Caco-2 (cell line): ENCODE data around the gene EFNA3. TPM values are rescaled to one million over a fixed set of nuclear protein-coding genes. Genes with fewer than 3 reads are reported as not detected.
A peak's percentile ranks its signal among the peaks of the same experiment; 100 is the strongest.

Experiments
- BruUV-seq: library from RNA; stranded (reverse); fragments of 400-500 nt; replicated peaks from 2 replicates; lab custom pipeline; 2021; lab: Mats Ljungman, UMichigan
- CTCF ChIA-PET: fragments of 300-600 bp; sonication (Branson Sonifier 250); formaldehyde crosslinking; loops from one replicate; lab custom pipeline; 2022; ENCODE audit warnings: antibody characterized with exemption; lab: Charles Lee
- POLR2A ChIA-PET: fragments of 300-600 bp; sonication (Branson Sonifier 250); formaldehyde crosslinking; loops from one replicate; lab custom pipeline; 2022; ENCODE audit warnings: antibody characterized with exemption; lab: Charles Lee
- DNase-seq, 2 experiments: peaks; one replicate each; pipeline versions ENCODE4 v3.0.0 to v3.0.0-alpha.2; 2020 to 2022
- H3K27me3 ChIP-seq: replicated peaks from 2 replicates; pipeline ENCODE4 v1.6.0; 2011; ENCODE audit warnings: low read length; ENCODE audit not compliant: control insufficient read depth, insufficient read depth
- H3K36me3 ChIP-seq: 2 replicates; pipeline ENCODE4 v1.5.1; 2011; ENCODE audit warnings: low read length; ENCODE audit not compliant: control insufficient read depth, insufficient read depth
- H3K4me1 ChIP-seq: fragments of 250-450 bp; sonication (Bioruptor Pico); 2 replicates; pipeline ENCODE4 v1.5.1; 2020; ENCODE audit warnings: mild to moderate bottlenecking
- H3K4me3 ChIP-seq: 2 replicates; pipeline ENCODE4 v1.5.1; 2011; ENCODE audit warnings: low read depth, mild to moderate bottlenecking, control low read depth, low read length
- H3K9me3 ChIP-seq: fragments of 250-450 bp; sonication (Bioruptor Pico); 2 replicates; pipeline ENCODE4 v1.5.1; 2020; ENCODE audit warnings: mild to moderate bottlenecking, moderate library complexity
- H3K27ac Mint-ChIP-seq: one replicate; pipeline ENCODE4 v1.8.0; 2022; ENCODE audit warnings: mixed read lengths; ENCODE audit not compliant: unreplicated experiment
- H3K27me3 Mint-ChIP-seq: one replicate; pipeline ENCODE4 v1.8.0; 2022; ENCODE audit warnings: mixed read lengths; ENCODE audit not compliant: insufficient read depth, unreplicated experiment
- H3K36me3 Mint-ChIP-seq: one replicate; pipeline ENCODE4 v1.8.0; 2022; ENCODE audit warnings: mild to moderate bottlenecking, mixed read lengths; ENCODE audit not compliant: insufficient read depth, unreplicated experiment
- H3K4me1 Mint-ChIP-seq: one replicate; pipeline ENCODE4 v1.8.0; 2022; ENCODE audit warnings: low read depth, mixed read lengths; ENCODE audit not compliant: unreplicated experiment
- H3K4me3 Mint-ChIP-seq: one replicate; pipeline ENCODE4 v1.8.0; 2022; ENCODE audit warnings: mild to moderate bottlenecking, moderate library complexity, mixed read lengths; ENCODE audit not compliant: unreplicated experiment
- H3K9me3 Mint-ChIP-seq: one replicate; pipeline ENCODE4 v1.8.0; 2022; ENCODE audit warnings: mixed read lengths; ENCODE audit not compliant: unreplicated experiment
- intact Hi-C: fragments of 100-400 bp; cut with micrococcal nuclease; formaldehyde crosslinking; loops from one replicate; pipeline ENCODE4 v1.10.0; 2022; ENCODE audit not compliant: unreplicated experiment
- total RNA-seq: library from RNA; stranded (reverse); gene quantifications from 2 replicates; pipeline ENCODE4 v1.2.3, GENCODE V29; 2022
- TF ChIP-seq, protein P1 (sequence below), 2 experiments: fragments of 200-600 bp in 1 of 2; IDR thresholded peaks; 1 replicate in 1 of 2; 2 replicates in 1 of 2; pipeline versions ENCODE4 v1.5.1 to v1.8.0; 2011 to 2022; ENCODE audit warnings: antibody characterized with exemption in 1 of 2, control low read depth in 1 of 2, inconsistent platforms in 1 of 2, low read depth in 1 of 2, low read length in 1 of 2, mild to moderate bottlenecking in 1 of 2, moderate library complexity in 1 of 2; ENCODE audit not compliant: insufficient read depth in 1 of 2, severe bottlenecking in 1 of 2, unreplicated experiment in 1 of 2

The EFNA3 gene
- total RNA-seq, 1 experiment from 2014 or later = 3.5 TPM

DNA sequence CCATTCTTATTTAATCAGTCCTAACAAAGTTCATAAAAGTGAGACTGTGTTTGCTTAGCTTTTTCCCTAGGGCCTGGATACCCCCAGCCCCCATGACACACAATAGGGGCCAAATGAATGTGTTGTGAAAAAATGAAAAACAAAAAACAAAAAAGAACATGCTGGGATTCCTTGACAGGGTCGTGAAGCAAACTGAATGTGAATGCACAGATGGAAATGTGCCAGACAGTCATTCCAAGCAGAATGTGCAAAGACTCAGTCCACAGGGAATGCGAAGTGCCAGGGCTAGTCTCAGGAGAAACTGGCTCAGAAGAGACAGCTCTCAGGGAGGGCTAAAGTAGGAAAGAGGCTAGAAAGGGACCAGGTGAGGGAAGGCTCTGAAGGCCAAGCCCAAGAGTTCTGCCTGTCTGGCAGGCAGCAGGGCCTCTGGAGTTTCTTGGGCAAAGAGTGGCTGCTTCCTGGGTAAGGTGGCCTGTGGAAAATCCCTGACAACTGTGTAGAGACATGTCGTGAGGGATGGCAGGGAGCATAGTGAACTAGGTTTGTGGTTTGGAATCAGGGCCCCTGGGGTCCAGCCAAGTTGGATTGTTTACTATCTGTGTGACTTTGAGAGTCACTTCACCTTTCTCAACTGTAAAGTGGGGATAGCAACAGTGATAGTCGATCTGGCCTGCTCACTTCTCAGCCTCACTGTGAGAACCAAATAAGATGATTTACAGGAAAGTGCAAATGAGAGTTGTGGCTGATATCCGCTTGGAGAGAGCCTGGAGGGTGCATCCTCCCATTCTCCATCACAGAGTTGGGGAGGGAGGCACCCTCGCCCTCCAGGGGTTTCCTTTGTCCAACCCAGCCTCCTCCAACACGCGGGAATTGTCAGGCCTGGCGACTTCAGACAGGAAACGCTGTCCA, 28.7 kb upstream of the EFNA3 start:
- ChIA-PET POLR2A (interaction anchor here (0.7 to 0.8 kb wide), 2 partner anchors 19 to 46 kb away, joined by 3 read pairs; no protein-coding TSS in a partner anchor), CTCF (interaction anchor here (1.1 to 1.8 kb wide), 10 partner anchors 10 to 177 kb away, joined by 3 to 21 read pairs (median 8); partner anchors contain the start of genes EFNA4 and FLAD1)
- no peaks in the 10 kb centered on the region for H3K27me3 ChIP-seq
- peak overlapping the region; percentile 88 for H3K4me3 Mint-ChIP-seq
- intact Hi-C loops = loop anchor here (1.0 to 2.0 kb wide), 4 partner anchors 11 to 123 kb away; partner anchors contain the start of genes KRTCAP2, TRIM46 and ZBTB7B
- no peaks in the 10 kb centered on the region for H3K27me3 Mint-ChIP-seq
- no peaks in the 10 kb centered on the region for H3K36me3 Mint-ChIP-seq
- H3K4me1 ChIP-seq = peaks cover 20% of the 10 kb centered on the region
- H3K4me3 ChIP-seq = peak overlapping the region; percentile 50
- peaks cover 19% of the 10 kb centered on the region for H3K4me1 Mint-ChIP-seq
- TF ChIP-seq, protein P1, sequence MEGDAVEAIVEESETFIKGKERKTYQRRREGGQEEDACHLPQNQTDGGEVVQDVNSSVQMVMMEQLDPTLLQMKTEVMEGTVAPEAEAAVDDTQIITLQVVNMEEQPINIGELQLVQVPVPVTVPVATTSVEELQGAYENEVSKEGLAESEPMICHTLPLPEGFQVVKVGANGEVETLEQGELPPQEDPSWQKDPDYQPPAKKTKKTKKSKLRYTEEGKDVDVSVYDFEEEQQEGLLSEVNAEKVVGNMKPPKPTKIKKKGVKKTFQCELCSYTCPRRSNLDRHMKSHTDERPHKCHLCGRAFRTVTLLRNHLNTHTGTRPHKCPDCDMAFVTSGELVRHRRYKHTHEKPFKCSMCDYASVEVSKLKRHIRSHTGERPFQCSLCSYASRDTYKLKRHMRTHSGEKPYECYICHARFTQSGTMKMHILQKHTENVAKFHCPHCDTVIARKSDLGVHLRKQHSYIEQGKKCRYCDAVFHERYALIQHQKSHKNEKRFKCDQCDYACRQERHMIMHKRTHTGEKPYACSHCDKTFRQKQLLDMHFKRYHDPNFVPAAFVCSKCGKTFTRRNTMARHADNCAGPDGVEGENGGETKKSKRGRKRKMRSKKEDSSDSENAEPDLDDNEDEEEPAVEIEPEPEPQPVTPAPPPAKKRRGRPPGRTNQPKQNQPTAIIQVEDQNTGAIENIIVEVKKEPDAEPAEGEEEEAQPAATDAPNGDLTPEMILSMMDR (IDR thresholded peaks at IDR 0.05; ENCODE audit: insufficient read depth in 1 of 2, low read depth in 1 of 2, low read length in 1 of 2, severe bottlenecking in 1 of 2, unreplicated experiment in 1 of 2) = no peak
- DNase-seq = no peak
- no peaks in the 10 kb centered on the region for H3K9me3 Mint-ChIP-seq
- BruUV-seq = TSS peak; percentile 75
- no peaks in the 10 kb centered on the region for H3K9me3 ChIP-seq
- H3K36me3 ChIP-seq = no peaks in the 10 kb centered on the region
- H3K27ac Mint-ChIP-seq = peak overlapping the region; percentile 86

DNA sequence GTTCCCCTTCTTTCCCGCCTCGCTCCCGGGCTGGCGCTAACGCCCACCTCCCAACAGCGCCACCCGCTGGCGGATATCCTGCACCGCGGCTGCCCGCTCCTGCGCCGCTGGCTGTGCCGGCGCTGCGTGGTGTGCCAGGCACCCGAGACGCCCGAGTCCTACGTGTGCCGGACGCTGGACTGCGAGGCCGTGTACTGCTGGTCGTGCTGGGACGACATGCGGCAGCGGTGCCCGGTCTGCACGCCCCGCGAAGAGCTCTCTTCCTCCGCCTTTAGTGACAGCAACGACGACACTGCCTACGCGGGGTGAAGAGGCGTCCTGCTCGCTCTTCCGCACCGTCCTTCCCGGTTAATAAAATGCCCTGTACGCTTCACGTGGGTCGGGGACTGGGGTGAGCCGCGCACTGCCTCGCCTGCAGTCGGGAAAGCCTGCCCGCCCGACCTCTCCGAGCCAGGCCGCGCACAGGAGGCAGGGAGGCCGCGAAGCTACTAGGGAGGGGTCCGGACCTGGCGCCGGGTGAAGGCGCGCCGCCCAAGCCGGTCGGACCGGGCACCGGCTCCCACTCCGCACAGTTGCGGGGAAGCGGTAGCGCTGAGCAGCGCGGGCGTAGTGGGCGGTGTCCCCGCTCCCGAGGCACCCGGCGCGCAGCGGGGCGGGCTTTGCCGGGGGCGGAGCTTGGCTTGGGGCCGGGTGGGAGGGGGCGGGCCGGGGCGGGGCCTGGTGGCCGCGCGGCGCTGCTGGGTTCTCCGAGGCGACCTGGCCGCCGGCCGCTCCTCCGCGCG, 27.9 kb upstream of the EFNA3 start, which contains the start of gene ADAM15:
Gene ADAM15 (plus strand): TSS at position 757 of the 782 bp plus-strand sequence. CDS start 71 bp downstream, outside the sequence.
- POLR2A ChIA-PET = interaction anchor here (0.5 to 1.0 kb wide), 10 partner anchors 9 to 146 kb away, joined by 3 to 9 read pairs (median 4); partner anchors contain the start of gene PMVK
- Mint-ChIP-seq H3K4me3 (peak within 1 kb of the TSS; percentile 88), H3K27me3 (no peaks in the 10 kb centered on the region), H3K27ac (peak within 1 kb of the TSS; percentile 86), H3K36me3 (peaks cover 5% of the 10 kb centered on the region), H3K4me1 (peaks cover 19% of the 10 kb centered on the region), H3K9me3 (no peaks in the 10 kb centered on the region)
- Histone ChIP-seq H3K36me3 (no peaks in the 10 kb centered on the region), H3K4me1 (peaks cover 20% of the 10 kb centered on the region), H3K9me3 (no peaks in the 10 kb centered on the region), H3K4me3 (peak within 1 kb of the TSS; percentile 61), H3K27me3 (no peaks in the 10 kb centered on the region)
- CTCF ChIA-PET = interaction anchor here (0.6 to 1.8 kb wide), 25 partner anchors 9 to 444 kb away, joined by 3 to 21 read pairs (median 5); partner anchors contain the start of genes EFNA4, FLAD1, KRTCAP2 and PMVK
- intact Hi-C loops = loop anchor here (1.0 to 2.0 kb wide), 4 partner anchors 11 to 123 kb away; partner anchors contain the start of genes KRTCAP2, TRIM46 and ZBTB7B
- peak; percentile 80 to 90 for DNase-seq
- BruUV-seq = no TSS peak
- TF ChIP-seq, protein P1 (IDR thresholded peaks at IDR 0.05; ENCODE audit: insufficient read depth in 1 of 2, low read depth in 1 of 2, low read length in 1 of 2, severe bottlenecking in 1 of 2, unreplicated experiment in 1 of 2) = peak; percentile 86 to 90
